OCI-LY3 (cell line): ENCODE data around the gene PCBP1.

Source experiments
- CTCF ChIP-seq: fragments of 200-600, 300-600 bp; sonication (generic); IDR thresholded peaks from 2 replicates; pipeline ENCODE4 v1.5.1; 2014; ENCODE audit warnings: antibody characterized with exemption, low read length, low read depth
- EZH2phosphoT487 ChIP-seq: fragments of 200-600 bp; shearing (Covaris generic); IDR thresholded peaks from 2 replicates; pipeline ENCODE4 v1.6.1; 2018; ENCODE audit warnings: antibody characterized with exemption, mixed run types, low read depth

- TF ChIP-seq CTCF (no peak), EZH2phosphoT487 (no peak)
Observed at GRCh38 chr2:70061317-70061716, 26.0 kb upstream of the PCBP1 start.
